HG03139 (cell line): ENCODE data around the gene PGM2.
"Not testable (repeated sequence)": the region's sequence is repeated elsewhere in the genome, so short reads cannot be mapped to it uniquely, and the experiment has no call there.

Source experiments
- ATAC-seq: cut with Tn5 transposase; IDR thresholded peaks from one replicate; pipeline ENCODE4 v1.9.1; 2021; ENCODE audit not compliant: unreplicated experiment

PGM2 gene

GRCh38 chr4:37816719-37817118 lies 9.8 kb upstream of the PGM2 start:
- ATAC-seq, result no peak

GRCh38 chr4:37818752-37819151 lies 7.7 kb upstream of the PGM2 start:
- no peak for ATAC-seq

GRCh38 chr4:37820458-37820857 lies 6.0 kb upstream of the PGM2 start:
- not testable (repeated sequence) for ATAC-seq

GRCh38 chr4:37821953-37822605 lies 4.4 kb upstream of the PGM2 start:
- no peak for ATAC-seq

- ATAC-seq, result not testable (repeated sequence)
Observed at GRCh38 chr4:37825501-37825900, 985 bp upstream of the PGM2 start.

- peak; percentile 7 for ATAC-seq
Observed at GRCh38 chr4:37825968-37826294, 555 bp upstream of the PGM2 start.

GRCh38 chr4:37827030-37827685 lies 672 bp downstream of the PGM2 start:
- peak; percentile 31 for ATAC-seq

GRCh38 chr4:37827802-37828321 lies 1.4 kb downstream of the PGM2 start:
- no peak for ATAC-seq

GRCh38 chr4:37828843-37829242 lies 2.4 kb downstream of the PGM2 start:
- ATAC-seq, result no peak

- no peak for ATAC-seq
Observed at GRCh38 chr4:37830640-37831039, 4.2 kb downstream of the PGM2 start.

- no peak for ATAC-seq
Observed at GRCh38 chr4:37835031-37835430, 8.5 kb downstream of the PGM2 start.

- ATAC-seq, result no peak
Observed at GRCh38 chr4:37835806-37836205, 9.3 kb downstream of the PGM2 start.

- no peak for ATAC-seq
Observed at GRCh38 chr4:37836274-37836673, 9.8 kb downstream of the PGM2 start.

GRCh38 chr4:37836838-37837440 lies 10.5 kb downstream of the PGM2 start:
- no peak for ATAC-seq

GRCh38 chr4:37837446-37837845 lies 11.0 kb downstream of the PGM2 start:
- no peak for ATAC-seq

GRCh38 chr4:37839426-37839825 lies 12.9 kb downstream of the PGM2 start:
- ATAC-seq, result no peak

GRCh38 chr4:37844204-37844603 lies 17.7 kb downstream of the PGM2 start:
- no peak for ATAC-seq

- no peak for ATAC-seq
Observed at GRCh38 chr4:37845201-37845600, 18.7 kb downstream of the PGM2 start.

GRCh38 chr4:37847311-37847884 lies 20.9 kb downstream of the PGM2 start:
- ATAC-seq, result no peak

GRCh38 chr4:37852376-37852775 lies 25.9 kb downstream of the PGM2 start:
- ATAC-seq, result no peak

- no peak for ATAC-seq
Observed at GRCh38 chr4:37858112-37858511, 31.6 kb downstream of the PGM2 start.

GRCh38 chr4:37858872-37859271 lies 32.4 kb downstream of the PGM2 start:
- ATAC-seq, result no peak
